HG02973 (cell line): Measurements from ENCODE around the gene P2RY6.
"Not testable (repeated sequence)": the region's sequence is repeated elsewhere in the genome, so short reads cannot be mapped to it uniquely, and the experiment has no call there.

Source experiments
- ATAC-seq: cut with Tn5 transposase; IDR thresholded peaks from one replicate; pipeline ENCODE4 v1.9.1; 2021; ENCODE audit warnings: moderate library complexity; ENCODE audit not compliant: unreplicated experiment

Gene P2RY6, protein sequence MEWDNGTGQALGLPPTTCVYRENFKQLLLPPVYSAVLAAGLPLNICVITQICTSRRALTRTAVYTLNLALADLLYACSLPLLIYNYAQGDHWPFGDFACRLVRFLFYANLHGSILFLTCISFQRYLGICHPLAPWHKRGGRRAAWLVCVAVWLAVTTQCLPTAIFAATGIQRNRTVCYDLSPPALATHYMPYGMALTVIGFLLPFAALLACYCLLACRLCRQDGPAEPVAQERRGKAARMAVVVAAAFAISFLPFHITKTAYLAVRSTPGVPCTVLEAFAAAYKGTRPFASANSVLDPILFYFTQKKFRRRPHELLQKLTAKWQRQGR

DNA sequence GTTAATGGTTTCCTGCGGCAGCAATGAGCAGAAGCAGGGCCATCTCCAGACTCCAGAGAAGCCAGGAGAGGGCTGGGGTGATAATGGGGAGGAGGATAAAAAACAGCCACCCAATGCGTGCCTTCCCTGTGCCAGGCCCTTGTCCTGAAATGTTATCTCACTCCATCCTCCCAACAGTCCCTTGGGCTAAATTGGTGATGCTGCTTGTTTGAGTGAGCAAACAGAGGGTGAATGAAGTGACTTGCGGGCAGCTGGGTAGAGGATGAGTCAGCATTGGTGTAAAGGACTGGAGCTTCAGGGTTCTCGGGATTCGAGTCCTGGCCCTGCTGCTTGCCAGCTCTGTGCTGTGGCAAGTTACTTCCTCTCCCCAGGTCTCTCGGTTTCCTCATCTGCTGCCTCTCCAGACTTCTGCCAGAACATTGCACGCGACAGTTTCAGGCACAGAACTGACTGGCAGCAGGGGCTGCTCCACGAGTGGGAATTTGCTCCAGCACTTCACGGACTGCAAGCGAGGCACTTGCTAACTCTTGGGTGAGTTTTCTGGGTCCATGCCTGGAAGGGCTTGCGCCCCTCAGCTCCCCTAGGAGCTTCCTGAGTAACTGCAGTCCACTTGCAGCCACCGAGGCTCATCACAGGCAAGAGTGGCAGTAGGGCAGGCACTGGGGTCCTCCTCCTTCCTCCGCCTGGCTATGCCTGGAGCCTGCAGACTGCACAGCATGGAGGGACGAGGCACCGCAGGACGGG, at the start of gene P2RY6:
Gene P2RY6 (plus strand): TSS at position 403 of the 744 bp plus-strand sequence. CDS start 24,181 bp downstream, outside the sequence.
- ATAC-seq: no peak

DNA sequence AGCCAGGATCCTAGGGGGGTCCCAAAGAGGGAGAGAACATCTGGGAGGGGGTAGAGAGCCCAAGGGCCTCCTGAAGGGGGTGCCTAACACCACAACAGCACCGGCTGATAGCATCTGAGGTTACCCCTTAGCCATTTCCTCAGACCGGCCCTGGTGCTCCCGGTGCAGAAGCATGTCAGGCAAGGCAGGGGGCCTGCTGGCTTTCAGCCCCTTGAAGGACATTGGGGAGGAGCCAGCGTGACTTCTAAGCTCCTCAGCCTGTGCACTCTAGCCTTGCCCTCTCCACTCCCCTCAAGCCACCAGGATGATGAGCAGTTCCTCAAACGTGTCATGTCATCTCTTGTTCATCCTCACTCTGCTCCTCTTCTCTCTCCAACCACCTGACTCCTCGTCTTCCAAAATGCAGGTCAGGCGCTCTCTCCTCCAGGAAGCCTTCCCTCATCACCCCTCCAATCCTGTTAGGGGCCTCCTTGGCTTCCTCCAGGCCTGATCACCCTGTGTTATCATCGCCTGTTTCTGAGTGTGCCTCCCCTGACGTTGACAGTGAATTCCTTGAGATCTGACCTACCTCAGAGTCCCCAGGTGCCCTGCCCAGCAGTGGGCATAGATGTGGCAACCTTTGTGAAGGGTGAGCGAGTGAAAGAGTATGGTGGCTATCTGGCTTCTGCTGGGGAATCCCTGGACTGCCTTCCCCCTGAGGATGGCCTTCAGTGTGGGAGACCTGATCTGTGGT, 48.0 kb upstream of the P2RY6 start:
- no peak for ATAC-seq

DNA sequence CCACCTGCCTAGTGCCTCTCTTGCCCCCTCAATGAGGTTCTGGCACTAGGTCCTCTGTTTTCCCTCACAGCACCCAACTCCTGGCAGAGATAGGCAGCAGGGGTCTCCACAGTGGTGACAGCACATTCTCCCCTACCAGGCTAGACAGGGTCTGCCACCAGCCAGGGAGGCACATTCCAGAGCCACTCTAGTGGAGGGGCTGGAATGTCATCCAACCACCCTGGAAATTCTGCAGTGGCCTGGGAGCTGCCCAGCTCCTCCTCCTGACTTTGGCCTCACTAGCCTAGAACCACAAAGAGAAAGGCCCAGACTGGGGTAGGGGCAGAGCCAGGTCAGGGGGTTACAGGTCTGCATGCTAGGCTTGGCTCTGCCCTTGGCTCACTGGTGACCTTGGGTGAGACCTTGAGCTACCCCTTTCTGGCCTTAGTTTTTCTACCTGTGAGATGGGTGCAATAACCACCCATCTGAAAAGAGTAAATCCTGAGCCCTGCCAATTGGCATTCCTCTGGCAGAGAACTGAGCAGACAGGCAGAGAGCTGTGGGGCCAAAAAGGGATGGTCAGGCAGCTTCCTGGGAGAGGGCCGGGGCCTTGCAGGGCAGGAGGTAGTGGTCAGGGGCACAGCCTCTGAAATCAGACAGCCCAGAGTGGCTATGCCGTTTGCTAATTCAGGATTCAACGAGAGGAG, 47.0 kb upstream of the P2RY6 start:
- ATAC-seq: no peak

DNA sequence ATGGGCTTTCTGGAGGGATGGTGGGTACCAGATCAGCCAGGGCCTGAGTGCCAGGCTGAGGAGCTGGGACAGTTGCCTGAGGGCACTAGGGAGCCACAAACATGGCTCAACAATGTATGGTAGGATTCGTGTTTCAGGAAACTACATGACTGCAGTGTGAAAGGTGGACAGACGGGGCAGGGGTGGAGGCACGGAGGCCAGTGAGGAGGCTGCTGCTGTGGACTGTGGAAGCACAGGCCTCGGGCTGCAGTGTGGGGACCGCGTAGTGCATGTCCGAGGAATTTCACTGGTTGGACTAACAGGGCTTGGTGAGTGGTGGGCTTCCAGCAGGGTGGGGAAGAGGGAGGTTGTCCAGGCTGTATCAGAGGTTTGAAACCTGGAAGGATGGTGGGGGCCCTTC, 46.3 kb upstream of the P2RY6 start:
- no peak for ATAC-seq

DNA sequence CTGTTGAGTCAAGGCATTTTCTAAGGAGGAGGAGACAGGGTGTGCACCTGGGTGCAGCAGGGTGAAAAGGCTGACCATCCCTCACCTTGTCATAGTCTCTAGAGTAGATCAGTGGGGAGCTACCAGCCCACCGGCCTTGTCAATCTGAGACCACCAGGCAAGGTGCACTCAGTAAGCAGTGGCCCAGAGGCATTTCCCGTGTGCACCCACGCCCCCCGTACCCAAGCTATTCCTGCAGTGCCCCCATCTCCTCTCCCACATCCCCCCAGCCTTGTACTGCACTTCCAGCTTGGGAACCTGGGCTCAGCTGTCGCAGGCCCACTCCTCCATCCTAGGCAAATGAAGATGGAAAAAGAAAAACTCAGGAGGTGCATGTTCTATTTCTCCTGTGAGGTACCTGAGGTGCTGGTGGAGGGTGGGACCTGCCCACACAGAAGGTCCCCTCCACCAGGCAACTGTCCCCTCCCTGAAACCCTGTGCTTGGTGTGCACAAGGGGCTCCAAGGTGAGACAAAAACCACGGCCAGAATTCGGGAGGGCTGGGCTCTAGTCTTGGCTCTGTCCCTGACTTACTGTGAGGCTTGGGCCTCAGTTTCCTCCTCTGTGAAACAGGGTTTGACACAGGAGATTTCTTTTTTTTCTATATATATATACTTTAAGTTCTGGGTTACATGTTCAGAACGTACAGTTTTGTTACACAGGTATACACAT, 45.7 kb upstream of the P2RY6 start:
- ATAC-seq: no peak

DNA sequence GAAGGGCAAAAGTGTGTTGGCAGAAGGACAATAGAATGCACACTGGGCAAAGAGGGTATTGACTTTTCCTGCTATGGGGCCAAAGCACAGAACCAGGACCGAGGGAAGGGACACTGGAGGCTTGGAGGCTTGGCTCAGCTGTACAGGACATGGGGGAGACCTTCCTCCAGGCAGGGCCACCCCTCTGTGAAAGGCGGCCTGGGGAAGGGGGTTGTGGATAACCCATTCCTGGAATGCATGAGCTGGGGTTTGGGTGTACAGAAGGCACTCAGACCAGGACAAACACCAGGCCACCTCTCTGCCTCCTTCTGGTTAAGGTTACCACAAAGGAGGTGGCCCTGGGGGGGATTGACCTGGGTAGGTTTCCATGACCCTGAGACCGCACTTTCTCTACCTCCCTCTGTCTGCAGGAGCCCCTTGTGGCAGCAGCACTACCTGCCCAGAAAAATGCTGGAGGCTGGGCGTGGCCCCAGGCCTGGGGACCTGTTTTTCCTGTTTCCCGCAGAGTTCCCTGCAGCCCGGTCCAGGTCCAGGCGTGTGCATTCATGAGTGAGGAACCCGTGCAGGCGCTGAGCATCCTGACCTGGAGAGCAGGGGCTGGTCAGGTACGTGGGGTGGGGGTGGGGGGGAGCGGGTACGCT, 44.4 kb upstream of the P2RY6 start:
- no peak for ATAC-seq

DNA sequence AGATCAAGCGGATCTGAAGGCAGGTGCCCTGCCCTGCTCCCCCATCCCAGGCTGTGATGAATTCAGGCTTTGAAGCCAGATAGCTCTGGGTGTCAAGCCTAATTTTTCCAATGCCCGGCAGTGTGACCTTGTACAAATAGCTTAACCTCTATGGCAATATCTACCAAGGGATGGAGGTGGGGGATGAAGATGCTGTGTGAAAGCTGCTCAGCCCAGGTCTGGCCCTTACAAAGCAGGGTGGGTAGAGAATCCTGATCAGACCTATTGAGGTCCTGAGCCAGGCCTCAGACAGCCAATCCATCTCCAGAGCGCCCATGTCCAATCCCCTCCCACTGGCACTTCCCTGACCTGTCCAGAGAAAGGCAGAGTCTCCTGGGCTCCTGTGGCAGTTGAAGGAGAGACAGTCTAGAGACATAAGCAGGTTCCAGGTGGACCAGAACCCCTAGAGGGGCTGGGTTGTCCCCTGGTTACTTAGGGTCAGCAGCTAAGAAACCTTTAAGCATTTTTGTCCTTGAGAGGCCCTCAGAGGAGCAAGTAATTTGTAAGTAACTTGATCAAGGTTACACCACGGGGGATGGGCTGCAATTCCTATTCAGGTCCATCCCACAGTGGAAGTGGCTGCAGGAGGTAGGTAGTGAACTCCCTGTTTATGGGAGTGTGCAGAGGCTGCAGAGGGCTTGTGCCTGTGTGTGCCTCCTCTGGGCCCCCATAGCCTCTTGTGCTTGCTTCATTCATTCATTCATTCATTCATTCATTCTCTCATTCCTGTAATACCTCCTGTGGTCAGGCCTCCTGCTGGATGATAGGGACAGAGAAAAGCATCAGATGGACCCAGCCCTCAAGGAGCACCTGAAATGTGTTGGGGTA, 43.6 kb upstream of the P2RY6 start:
- ATAC-seq: no peak

DNA sequence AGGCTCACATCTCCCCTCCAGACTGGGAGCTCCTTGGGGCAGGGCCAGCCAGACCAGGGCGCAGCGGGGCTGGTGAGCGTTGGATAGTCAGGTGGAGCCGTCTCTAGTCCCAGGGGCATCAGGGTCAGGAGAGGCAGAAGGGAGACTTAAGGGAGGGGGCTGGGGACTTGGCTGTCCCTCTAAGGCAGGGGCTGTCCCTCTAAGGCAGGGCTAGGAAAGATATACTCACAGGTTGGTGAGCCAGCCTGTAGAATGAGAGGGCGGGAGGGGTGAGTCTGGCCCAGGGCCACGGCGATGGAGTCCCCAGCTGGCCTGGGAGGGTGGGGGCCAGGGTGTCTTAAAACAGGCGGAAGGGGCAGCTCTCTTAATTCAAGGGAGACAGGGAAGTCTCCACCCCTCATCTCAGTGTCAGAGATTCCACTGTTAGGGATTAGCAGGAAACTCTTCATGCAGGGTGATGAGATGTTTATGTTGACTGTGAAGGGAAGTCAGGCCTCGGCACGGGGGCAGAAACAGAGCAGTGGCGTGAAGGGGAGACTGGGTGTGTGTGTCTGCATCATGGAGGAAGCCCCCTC, 42.7 kb upstream of the P2RY6 start:
- no peak for ATAC-seq

DNA sequence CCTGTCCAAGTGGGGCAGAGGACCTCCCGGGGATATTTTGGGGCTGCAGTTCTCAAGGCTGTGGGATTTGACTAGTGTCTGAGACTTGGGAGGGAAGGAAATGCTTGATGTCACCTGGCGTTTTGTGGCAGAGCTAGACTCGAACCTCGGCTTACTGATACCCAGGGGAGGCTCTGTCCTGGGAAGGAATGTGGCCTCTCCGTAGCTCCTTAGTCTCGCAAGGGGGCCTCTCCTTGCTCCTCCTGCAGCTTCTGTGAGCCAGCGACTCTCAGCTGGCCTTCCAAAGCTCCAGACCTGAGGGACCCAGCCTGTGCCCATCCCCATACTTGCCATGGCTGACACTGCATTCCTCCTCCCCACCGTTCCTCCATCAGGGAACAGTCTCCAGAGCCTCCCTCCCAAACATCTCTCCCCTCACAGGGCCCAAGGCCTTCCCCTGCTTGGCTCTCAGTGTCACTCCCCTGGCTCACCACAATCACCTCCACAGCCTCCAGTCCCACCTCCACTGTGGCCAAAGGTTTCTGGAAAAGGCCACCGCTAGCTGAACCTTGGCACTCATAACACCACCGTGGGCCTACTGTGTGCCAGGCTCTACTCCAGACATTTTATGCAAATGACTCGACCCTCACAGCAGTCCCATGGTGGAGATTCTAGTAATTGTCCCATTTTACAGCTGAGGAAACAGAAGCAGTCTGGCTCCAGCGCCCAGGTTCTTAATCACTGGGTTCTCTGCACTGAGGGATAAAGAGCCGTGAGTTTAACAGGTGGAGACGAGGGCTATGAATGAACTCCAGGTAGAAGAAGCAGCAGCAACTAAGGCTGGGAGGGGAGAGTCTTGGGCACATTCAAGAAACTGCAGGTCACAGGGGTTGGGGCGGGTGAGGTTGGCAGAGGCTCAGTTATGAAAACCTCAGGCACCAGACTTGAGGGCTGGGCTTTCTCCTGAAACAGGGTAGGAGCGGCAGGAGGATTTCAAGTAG, 42.0 kb upstream of the P2RY6 start:
- ATAC-seq: no peak

DNA sequence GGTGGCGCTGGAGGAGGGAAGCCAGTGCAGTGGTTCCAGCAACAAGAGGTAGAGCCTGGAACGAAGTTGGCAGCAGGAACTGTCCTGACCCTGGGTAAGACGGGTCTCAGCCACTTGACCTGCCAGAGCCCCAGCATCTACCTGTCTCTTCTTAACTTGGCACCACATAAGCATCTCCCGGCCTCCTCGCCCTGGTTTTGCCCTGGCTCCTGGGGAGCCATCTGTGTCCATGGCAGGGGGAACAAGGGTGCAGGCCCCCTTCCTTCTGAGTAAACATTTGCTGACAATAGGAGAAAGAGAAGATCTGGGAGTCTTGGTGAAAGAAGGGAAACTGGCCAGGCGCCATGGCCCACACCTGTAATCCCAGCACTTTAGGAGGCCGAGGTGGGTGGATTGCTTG, 41.2 kb upstream of the P2RY6 start:
- no peak for ATAC-seq

DNA sequence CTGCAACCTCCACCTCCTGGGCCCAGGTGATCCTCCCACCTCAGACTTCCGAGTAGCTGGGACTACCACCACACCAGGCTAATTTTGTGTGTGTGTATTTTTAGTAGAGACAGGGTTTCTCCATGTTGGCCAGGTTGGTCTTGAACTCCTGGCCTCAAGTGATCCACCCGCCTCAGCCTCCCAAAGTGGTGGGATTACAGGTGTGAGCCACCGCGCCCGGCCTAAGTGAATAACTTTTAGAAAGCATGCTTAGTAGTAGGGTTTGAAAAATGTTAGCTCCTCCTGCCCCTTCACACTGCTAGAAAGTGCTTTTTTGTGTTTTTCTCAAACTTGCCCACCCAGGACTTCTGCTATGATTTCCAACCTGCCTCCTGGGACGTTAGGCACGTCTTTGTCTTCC, 39.7 kb upstream of the P2RY6 start:
- ATAC-seq: not testable (repeated sequence)

DNA sequence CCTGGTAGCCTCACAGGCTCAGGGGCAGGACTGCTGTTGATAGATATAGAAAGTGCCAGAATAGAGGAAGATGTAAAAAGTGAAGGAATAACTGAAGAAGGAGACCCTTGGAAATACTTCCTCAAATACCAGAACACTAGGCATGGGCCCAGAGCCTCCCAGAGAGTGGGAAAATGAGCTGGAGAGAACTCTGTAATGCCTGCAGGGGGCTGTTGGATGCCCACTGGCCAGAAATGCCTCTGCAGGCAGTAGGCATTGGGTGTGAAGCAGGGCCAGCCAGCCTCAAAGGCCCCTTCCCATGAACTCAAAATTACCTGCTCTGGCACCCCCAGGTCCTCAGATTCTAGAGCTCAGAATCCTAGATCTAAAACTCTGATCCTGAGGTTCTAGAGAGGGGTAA, 38.9 kb upstream of the P2RY6 start:
- no peak for ATAC-seq

DNA sequence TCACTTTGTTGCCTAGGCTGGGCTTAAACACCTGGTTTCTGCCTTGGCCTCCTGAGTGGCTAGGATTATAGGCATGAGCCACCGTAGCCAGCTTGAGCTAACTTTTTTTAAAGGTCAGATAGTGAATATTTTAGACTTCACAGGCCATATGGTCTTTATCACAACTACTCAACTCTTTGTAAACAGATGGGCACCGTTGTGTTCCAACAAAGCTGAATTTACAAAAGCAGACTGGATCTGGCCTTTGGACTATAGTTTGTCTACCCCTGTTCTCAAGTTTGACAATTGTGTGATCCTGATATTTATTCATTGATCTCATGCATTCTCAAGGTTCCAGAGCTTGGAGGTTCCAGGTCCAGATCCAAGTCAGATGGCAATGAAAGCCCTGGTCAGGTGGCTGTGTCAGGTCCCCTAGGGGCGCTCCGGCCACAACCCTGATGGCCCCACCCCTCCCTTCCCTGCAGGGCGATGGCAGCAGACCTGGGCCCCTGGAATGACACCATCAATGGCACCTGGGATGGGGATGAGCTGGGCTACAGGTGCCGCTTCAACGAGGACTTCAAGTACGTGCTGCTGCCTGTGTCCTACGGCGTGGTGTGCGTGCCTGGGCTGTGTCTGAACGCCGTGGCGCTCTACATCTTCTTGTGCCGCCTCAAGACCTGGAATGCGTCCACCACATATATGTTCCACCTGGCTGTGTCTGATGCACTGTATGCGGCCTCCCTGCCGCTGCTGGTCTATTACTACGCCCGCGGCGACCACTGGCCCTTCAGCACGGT, 38.3 kb upstream of the P2RY6 start:
- no peak for ATAC-seq

DNA sequence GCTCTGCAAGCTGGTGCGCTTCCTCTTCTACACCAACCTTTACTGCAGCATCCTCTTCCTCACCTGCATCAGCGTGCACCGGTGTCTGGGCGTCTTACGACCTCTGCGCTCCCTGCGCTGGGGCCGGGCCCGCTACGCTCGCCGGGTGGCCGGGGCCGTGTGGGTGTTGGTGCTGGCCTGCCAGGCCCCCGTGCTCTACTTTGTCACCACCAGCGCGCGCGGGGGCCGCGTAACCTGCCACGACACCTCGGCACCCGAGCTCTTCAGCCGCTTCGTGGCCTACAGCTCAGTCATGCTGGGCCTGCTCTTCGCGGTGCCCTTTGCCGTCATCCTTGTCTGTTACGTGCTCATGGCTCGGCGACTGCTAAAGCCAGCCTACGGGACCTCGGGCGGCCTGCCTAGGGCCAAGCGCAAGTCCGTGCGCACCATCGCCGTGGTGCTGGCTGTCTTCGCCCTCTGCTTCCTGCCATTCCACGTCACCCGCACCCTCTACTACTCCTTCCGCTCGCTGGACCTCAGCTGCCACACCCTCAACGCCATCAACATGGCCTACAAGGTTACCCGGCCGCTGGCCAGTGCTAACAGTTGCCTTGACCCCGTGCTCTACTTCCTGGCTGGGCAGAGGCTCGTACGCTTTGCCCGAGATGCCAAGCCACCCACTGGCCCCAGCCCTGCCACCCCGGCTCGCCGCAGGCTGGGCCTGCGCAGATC, 37.5 kb upstream of the P2RY6 start:
- no peak for ATAC-seq

DNA sequence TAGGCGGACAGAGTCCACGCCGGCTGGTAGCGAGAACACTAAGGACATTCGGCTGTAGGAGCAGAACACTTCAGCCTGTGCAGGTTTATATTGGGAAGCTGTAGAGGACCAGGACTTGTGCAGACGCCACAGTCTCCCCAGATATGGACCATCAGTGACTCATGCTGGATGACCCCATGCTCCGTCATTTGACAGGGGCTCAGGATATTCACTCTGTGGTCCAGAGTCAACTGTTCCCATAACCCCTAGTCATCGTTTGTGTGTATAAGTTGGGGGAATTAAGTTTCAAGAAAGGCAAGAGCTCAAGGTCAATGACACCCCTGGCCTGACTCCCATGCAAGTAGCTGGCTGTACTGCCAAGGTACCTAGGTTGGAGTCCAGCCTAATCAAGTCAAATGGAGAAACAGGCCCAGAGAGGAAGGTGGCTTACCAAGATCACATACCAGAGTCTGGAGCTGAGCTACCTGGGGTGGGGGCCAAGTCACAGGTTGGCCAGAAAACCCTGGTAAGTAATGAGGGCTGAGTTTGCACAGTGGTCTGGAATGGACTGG, 36.8 kb upstream of the P2RY6 start:
- ATAC-seq: no peak

DNA sequence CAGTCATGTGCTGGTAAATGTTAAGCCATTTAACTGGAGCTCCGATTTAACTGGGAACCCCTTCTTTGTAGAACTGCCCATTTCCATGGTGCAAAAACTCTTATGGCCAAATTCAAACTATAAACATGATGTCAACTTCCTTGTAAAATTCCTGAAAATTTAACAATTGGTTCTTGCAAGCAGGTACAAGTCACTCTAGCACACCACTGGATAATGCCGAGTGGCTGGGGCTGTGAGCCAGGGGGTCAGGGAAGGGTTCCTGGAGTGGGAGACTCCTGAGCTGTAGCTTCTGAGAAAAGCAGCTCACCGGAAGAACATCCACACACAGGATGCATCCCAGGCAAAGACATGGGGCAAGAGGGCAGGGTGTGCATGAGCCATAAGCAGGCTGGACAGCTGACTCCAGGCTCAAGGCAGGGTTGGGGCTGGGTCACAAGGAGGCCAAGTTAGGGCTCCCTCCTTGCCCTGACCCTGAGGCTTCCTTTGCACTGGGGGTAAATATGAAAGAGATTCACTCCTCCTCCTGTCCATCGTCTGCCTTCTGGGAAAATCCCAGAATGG, 35.9 kb upstream of the P2RY6 start:
- ATAC-seq: no peak
